ENCODE measurements around the gene TCP10L.

DNA sequence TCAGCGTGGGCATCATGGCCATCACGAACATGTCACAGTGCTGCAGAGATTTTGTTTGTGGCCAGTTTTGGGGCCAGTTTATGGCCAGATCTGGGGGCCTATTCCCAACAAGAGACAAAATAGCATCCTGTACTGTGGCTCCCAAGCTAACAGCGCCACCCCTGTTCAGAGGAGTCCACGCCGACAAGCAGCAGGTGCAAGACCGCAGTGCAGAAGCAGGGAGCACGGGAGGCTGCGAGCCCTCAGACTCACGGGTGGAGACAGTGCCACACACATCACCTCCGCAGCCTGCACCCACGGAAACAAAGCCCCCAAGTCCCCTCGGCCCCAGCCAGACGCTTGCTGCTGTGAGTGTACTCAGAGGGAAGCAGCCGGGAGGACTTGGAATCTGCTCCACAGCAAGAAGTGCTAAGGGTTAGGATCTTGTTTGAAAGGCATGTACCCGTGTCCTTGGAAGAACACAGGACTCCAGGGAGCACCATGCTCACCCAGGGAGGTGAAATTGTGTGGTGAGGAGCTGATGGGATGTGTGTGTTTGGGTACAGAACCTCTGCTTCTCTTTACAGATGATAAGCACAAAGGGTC is 7.1 kb downstream of the TCP10L start:
- TF ChIP-seq CEBPB (IDR thresholded peaks at IDR 0.05) (no peak), EP300 (IDR thresholded peaks at IDR 0.05; ENCODE audit: borderline replicate concordance) (no peak), TEAD4 (IDR thresholded peaks at IDR 0.05) (no peak), YY1 (IDR thresholded peaks at IDR 0.05; ENCODE audit: low read depth) (no peak), CREB1 (IDR thresholded peaks at IDR 0.05; ENCODE audit: low read depth) (no peak), TCF12 (IDR thresholded peaks at IDR 0.05; ENCODE audit: low read depth) (no peak)
